ENCODE measurements around the gene RAB40AL.
"Not testable (repeated sequence)": the region's sequence is repeated elsewhere in the genome, so short reads cannot be mapped to it uniquely, and the experiment has no call there.

RAB40AL gene, protein sequence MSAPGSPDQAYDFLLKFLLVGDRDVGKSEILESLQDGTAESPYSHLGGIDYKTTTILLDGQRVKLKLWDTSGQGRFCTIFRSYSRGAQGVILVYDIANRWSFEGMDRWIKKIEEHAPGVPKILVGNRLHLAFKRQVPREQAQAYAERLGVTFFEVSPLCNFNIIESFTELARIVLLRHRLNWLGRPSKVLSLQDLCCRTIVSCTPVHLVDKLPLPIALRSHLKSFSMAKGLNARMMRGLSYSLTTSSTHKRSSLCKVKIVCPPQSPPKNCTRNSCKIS

DNA sequence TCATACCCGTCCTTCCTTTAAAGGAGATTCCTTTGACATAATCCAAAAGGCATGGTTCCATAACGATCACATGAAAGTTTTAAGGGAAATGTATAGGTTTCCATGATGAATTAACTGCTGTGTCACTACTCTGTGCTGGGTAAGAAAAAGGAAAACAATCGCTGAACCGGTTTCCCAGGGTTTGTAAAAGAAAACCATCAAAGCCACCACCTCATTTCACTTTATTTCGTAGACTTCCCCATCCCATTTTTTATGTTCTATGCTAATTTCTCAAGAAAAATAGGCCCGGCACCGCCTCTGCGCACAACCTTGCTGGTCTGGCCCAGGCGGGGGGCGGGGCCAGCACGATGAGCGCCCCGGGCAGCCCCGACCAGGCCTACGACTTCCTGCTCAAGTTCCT lies at the start of gene RAB40AL:
Gene RAB40AL, plus strand, starts transcription at position 301 of the 400 bp plus-strand sequence. Its CDS starts 47 bp downstream, at position 348.
- H3K4me1 Mint-ChIP-seq; H3K36me3 Mint-ChIP-seq (ENCODE audit: insufficient read depth); H3K9me3 Mint-ChIP-seq; DNase-seq (ENCODE audit: low spot score in 2 of 2); H3K27me3 Mint-ChIP-seq; ATAC-seq (replicated peaks; ENCODE audit: extremely low read depth, poor library complexity, severe bottlenecking); H3K4me3 Mint-ChIP-seq; H3K27ac Mint-ChIP-seq (ENCODE audit: low read depth): not testable (repeated sequence)

DNA sequence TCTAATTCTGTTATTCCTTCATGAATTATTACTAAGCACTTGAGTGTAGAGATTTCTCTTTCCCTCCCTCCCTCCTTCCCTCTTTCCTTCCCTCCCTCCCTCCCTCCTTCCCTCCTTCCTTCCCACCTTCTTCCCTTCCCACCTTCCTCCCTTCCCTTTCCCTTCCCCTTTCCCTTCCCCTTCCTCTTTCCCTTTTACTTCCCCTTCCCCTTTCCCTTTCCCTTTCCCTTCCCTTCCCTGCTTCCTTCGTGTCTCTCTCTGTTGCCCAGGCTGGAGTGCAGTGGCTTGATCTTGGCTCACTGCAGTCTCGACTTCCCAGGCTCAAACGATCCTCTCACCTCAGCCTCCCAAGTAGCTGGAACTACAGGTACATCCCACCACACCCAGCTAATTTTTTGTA lies 49.4 kb upstream of the RAB40AL start:
- H3K36me3 Mint-ChIP-seq (ENCODE audit: insufficient read depth) = peaks cover 3% of the 10 kb centered on the region
- no peaks in the 10 kb centered on the region for H3K4me1 Mint-ChIP-seq
- H3K9me3 Mint-ChIP-seq = no peaks in the 10 kb centered on the region
- ATAC-seq (replicated peaks; ENCODE audit: extremely low read depth, poor library complexity, severe bottlenecking) (no peak), DNase-seq (ENCODE audit: low spot score in 2 of 2) (no peak)
- no peak overlapping the region for H3K27ac Mint-ChIP-seq (ENCODE audit: low read depth)
- no peaks in the 10 kb centered on the region for H3K27me3 Mint-ChIP-seq
- no peak overlapping the region for H3K4me3 Mint-ChIP-seq

GRCh38 chrX:102892103-102892502 lies 45.0 kb upstream of the RAB40AL start:
- Mint-ChIP-seq H3K27me3 (no peaks in the 10 kb centered on the region), H3K36me3 (ENCODE audit: insufficient read depth) (peaks cover 3% of the 10 kb centered on the region), H3K27ac (ENCODE audit: low read depth) (no peak overlapping the region), H3K9me3 (no peaks in the 10 kb centered on the region), H3K4me1 (no peaks in the 10 kb centered on the region), H3K4me3 (no peak overlapping the region)
- no peak for DNase-seq (ENCODE audit: low spot score in 2 of 2)
- no peak for ATAC-seq (replicated peaks; ENCODE audit: extremely low read depth, poor library complexity, severe bottlenecking)

- ATAC-seq (replicated peaks; ENCODE audit: extremely low read depth, poor library complexity, severe bottlenecking) (peak; percentile 83), DNase-seq (ENCODE audit: low spot score in 2 of 2) (peak; percentile 50 to 60)
- no peak overlapping the region for H3K27ac Mint-ChIP-seq (ENCODE audit: low read depth)
- H3K27me3 Mint-ChIP-seq = no peaks in the 10 kb centered on the region
- peak overlapping the region; percentile 68 for H3K4me3 Mint-ChIP-seq
- H3K36me3 Mint-ChIP-seq (ENCODE audit: insufficient read depth) = peaks cover 2% of the 10 kb centered on the region
- H3K9me3 Mint-ChIP-seq = no peaks in the 10 kb centered on the region
- peaks cover 10% of the 10 kb centered on the region for H3K4me1 Mint-ChIP-seq
Measured at GRCh38 chrX:102899940-102900916, 36.8 kb upstream of the RAB40AL start.

DNA sequence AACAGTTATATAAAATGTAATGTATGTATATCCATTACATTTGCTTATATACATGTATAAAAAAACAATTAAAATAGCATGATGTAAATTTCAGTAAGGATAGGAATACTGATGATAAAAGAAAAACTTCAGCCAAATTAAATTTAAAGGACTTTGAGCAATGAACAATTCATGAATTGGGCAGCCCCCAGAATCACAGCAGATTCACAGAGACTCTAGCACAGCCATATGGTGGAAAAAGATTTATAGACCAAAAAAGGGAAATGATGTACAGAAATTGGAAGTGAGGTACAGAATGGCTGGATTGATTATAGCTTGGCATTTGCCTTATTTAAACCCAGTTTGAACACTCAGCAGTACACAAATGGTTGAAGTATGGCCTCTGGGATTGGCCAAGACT lies 34.7 kb upstream of the RAB40AL start:
- Mint-ChIP-seq H3K9me3 (no peaks in the 10 kb centered on the region), H3K4me1 (peaks cover 10% of the 10 kb centered on the region), H3K27ac (ENCODE audit: low read depth) (no peak overlapping the region), H3K36me3 (ENCODE audit: insufficient read depth) (peaks cover 2% of the 10 kb centered on the region), H3K27me3 (no peaks in the 10 kb centered on the region), H3K4me3 (no peak overlapping the region)
- ATAC-seq (replicated peaks; ENCODE audit: extremely low read depth, poor library complexity, severe bottlenecking) (no peak), DNase-seq (ENCODE audit: low spot score in 2 of 2) (no peak)

DNA sequence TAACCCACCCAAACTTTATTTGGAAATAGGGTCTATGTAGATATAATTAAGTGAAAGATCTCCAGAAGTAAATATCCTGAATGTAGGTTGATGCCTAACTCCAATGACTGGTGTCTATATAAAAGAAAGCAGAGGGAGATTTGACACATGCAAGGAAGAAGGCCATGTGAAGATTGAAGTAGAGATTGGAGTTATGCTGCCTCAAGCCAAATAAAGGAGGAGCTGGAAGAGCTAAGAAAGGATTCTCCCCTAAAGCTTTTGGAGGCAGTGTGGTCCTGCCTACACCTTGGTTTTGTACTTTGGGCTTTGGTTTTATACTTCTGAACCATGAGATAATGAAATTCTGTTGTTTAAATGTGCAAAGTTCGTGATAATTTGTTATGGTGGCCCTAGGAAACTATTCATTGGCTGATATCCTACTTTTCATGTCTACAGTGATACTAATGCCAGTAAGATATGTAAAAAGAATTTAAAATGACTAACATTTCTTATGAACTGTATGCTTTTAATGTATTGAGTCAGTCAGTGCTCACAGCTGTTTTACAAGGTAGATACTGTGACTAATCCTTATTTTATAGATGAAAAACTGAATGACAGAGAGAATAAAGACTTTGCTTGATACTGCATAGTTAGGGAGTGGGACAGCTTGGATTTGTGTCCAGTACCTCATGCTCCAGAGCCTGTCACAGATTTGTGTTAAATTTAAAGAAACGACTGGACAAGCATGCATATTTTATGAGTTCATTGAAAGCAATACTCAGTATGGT lies 5.9 kb upstream of the RAB40AL start:
- Mint-ChIP-seq H3K4me1 (no peaks in the 10 kb centered on the region), H3K27me3 (no peaks in the 10 kb centered on the region), H3K27ac (ENCODE audit: low read depth) (no peak overlapping the region), H3K9me3 (no peaks in the 10 kb centered on the region), H3K36me3 (ENCODE audit: insufficient read depth) (no peaks in the 10 kb centered on the region), H3K4me3 (no peak overlapping the region)
- no peak for ATAC-seq (replicated peaks; ENCODE audit: extremely low read depth, poor library complexity, severe bottlenecking)
- DNase-seq (ENCODE audit: low spot score in 2 of 2) = no peak

DNA sequence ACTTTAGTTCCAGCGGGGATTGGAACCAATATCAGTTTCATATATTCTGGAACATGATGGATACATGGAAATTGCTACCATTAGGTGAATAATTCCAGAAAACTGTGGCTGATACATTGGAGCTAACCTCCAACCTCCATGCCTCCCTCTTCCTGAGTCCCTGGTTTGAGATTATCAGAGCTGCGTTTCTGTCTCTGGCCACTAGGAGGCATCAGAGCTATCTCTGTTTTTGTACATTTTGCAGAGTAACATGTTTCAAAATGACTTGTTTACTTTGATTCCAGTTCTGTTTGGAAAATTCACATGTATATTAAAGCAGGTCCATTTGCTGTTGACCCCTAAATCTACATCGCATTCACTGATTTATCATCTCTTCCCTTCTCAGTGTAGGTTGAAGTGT lies 2.4 kb upstream of the RAB40AL start:
- ATAC-seq (replicated peaks; ENCODE audit: extremely low read depth, poor library complexity, severe bottlenecking) = no peak
- no peaks in the 10 kb centered on the region for H3K36me3 Mint-ChIP-seq (ENCODE audit: insufficient read depth)
- H3K9me3 Mint-ChIP-seq = no peaks in the 10 kb centered on the region
- no peak overlapping the region for H3K27ac Mint-ChIP-seq (ENCODE audit: low read depth)
- no peaks in the 10 kb centered on the region for H3K27me3 Mint-ChIP-seq
- DNase-seq (ENCODE audit: low spot score in 2 of 2) = no peak
- no peaks in the 10 kb centered on the region for H3K4me1 Mint-ChIP-seq
- H3K4me3 Mint-ChIP-seq = no peak overlapping the region

GRCh38 chrX:102950908-102951866 lies 14.1 kb downstream of the RAB40AL start:
- peaks cover 7% of the 10 kb centered on the region for H3K27me3 Mint-ChIP-seq
- peak overlapping the region; percentile 77 for H3K4me3 Mint-ChIP-seq
- no peak overlapping the region for H3K27ac Mint-ChIP-seq (ENCODE audit: low read depth)
- H3K36me3 Mint-ChIP-seq (ENCODE audit: insufficient read depth) = no peaks in the 10 kb centered on the region
- ATAC-seq (replicated peaks; ENCODE audit: extremely low read depth, poor library complexity, severe bottlenecking) (peak; percentile 62), DNase-seq (ENCODE audit: low spot score in 2 of 2) (peak; percentile 18 to 33)
- peaks cover 6% of the 10 kb centered on the region for H3K4me1 Mint-ChIP-seq
- no peaks in the 10 kb centered on the region for H3K9me3 Mint-ChIP-seq

- DNase-seq (ENCODE audit: low spot score in 2 of 2) = no peak
- no peak overlapping the region for H3K27ac Mint-ChIP-seq (ENCODE audit: low read depth)
- no peaks in the 10 kb centered on the region for H3K4me1 Mint-ChIP-seq
- no peak for ATAC-seq (replicated peaks; ENCODE audit: extremely low read depth, poor library complexity, severe bottlenecking)
- no peak overlapping the region for H3K4me3 Mint-ChIP-seq
- peaks cover 7% of the 10 kb centered on the region for H3K27me3 Mint-ChIP-seq
- peaks cover 2% of the 10 kb centered on the region for H3K36me3 Mint-ChIP-seq (ENCODE audit: insufficient read depth)
- H3K9me3 Mint-ChIP-seq = no peaks in the 10 kb centered on the region
Measured at GRCh38 chrX:102957751-102958150, 20.7 kb downstream of the RAB40AL start.

- DNase-seq (ENCODE audit: low spot score in 2 of 2) (no peak), ATAC-seq (replicated peaks; ENCODE audit: extremely low read depth, poor library complexity, severe bottlenecking) (no peak)
- Mint-ChIP-seq H3K4me1 (no peaks in the 10 kb centered on the region), H3K27ac (ENCODE audit: low read depth) (no peak overlapping the region), H3K36me3 (ENCODE audit: insufficient read depth) (peaks cover 2% of the 10 kb centered on the region), H3K9me3 (no peaks in the 10 kb centered on the region), H3K27me3 (peaks cover 7% of the 10 kb centered on the region), H3K4me3 (no peak overlapping the region)
Measured at GRCh38 chrX:102958794-102959193, 21.7 kb downstream of the RAB40AL start.

DNA sequence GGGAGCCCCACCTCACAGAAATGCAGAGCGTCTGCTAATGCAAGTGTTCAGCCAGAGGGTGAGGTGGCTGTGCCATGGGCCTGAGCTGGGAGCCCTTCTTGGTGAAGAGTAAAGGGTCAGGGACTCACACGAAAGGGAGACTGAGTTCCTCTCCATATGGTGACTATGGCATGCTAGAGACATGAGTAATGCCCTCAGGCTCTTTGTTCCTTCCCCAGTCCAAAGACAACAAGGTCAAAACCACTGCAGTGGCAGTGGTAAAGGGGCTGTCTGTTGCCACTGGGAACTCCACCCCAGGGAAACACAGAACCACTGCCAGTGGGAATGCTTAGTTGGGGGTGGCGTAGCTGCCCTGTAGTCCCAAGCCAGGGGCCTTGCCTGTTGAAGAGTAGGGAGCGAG lies 22.4 kb downstream of the RAB40AL start:
- ATAC-seq (replicated peaks; ENCODE audit: extremely low read depth, poor library complexity, severe bottlenecking) = no peak
- Mint-ChIP-seq H3K27me3 (peaks cover 7% of the 10 kb centered on the region), H3K27ac (ENCODE audit: low read depth) (no peak overlapping the region), H3K4me3 (no peak overlapping the region), H3K36me3 (ENCODE audit: insufficient read depth) (peaks cover 2% of the 10 kb centered on the region), H3K9me3 (no peaks in the 10 kb centered on the region), H3K4me1 (no peaks in the 10 kb centered on the region)
- DNase-seq (ENCODE audit: low spot score in 2 of 2) = no peak

Data from central memory CD8-positive, alpha-beta T cell (primary cell).